ENCODE data around the gene SBK2.

DNA sequence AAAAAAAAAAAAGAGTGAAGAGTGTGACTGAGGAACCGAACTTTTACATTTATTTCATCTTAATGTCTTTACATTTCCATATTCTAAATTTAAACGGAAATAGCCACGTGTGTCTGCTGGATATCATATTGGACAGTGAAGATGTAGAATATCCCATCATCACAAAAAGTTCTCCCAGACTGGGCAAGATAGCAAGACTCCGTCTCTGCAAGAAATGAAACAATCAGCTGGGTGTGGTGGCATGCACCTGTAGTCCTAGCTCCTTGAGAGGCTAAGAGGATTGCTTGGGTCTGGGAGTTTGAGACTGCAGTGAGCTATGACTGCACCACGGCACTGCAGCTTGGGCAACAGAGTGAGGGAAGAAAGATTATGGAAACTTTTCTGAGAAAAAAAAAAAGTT, 39.8 kb upstream of the SBK2 start:
- TF ChIP-seq, protein P1, sequence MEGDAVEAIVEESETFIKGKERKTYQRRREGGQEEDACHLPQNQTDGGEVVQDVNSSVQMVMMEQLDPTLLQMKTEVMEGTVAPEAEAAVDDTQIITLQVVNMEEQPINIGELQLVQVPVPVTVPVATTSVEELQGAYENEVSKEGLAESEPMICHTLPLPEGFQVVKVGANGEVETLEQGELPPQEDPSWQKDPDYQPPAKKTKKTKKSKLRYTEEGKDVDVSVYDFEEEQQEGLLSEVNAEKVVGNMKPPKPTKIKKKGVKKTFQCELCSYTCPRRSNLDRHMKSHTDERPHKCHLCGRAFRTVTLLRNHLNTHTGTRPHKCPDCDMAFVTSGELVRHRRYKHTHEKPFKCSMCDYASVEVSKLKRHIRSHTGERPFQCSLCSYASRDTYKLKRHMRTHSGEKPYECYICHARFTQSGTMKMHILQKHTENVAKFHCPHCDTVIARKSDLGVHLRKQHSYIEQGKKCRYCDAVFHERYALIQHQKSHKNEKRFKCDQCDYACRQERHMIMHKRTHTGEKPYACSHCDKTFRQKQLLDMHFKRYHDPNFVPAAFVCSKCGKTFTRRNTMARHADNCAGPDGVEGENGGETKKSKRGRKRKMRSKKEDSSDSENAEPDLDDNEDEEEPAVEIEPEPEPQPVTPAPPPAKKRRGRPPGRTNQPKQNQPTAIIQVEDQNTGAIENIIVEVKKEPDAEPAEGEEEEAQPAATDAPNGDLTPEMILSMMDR (IDR thresholded peaks at IDR 0.05) = no peak
- no peak for TF ChIP-seq POLR2A (IDR thresholded peaks at IDR 0.05)
